ENCODE data around the gene COPRS.
A peak's percentile ranks its signal among the peaks of the same experiment; 100 is the strongest.

Gene COPRS

GRCh38 chr17:31858642-31859486, at the start of gene COPRS:
COPRS (minus strand) TSS chr17:31859244; CDS start chr17:31859199, 45 bp downstream.
- DNase-seq, result peak; percentile 78

- DNase-seq, result no peak
Measured at GRCh38 chr17:31908386-31908785, 49.3 kb upstream of the COPRS start.

GRCh38 chr17:31907342-31907962, 48.4 kb upstream of the COPRS start:
- no peak for DNase-seq

GRCh38 chr17:31903401-31903800, 44.4 kb upstream of the COPRS start:
- no peak for DNase-seq

GRCh38 chr17:31902693-31903092, 43.6 kb upstream of the COPRS start:
- no peak for DNase-seq

- no peak for DNase-seq
Measured at GRCh38 chr17:31900877-31901276, 41.8 kb upstream of the COPRS start.

GRCh38 chr17:31888124-31888523, 29.1 kb upstream of the COPRS start:
- DNase-seq, result no peak

- no peak for DNase-seq
Measured at GRCh38 chr17:31882571-31882970, 23.5 kb upstream of the COPRS start.

GRCh38 chr17:31880311-31880710, 21.3 kb upstream of the COPRS start:
- DNase-seq, result no peak

GRCh38 chr17:31878703-31879073, 19.6 kb upstream of the COPRS start:
- DNase-seq, result no peak

GRCh38 chr17:31877911-31878702, 19.1 kb upstream of the COPRS start:
- no peak for DNase-seq

- no peak for DNase-seq
Measured at GRCh38 chr17:31877341-31877740, 18.3 kb upstream of the COPRS start.

GRCh38 chr17:31875081-31875480, 16.0 kb upstream of the COPRS start:
- no peak for DNase-seq

GRCh38 chr17:31869797-31870568, 10.9 kb upstream of the COPRS start:
- no peak for DNase-seq

- DNase-seq, result no peak
Measured at GRCh38 chr17:31869031-31869430, 10.0 kb upstream of the COPRS start.

- no peak for DNase-seq
Measured at GRCh38 chr17:31859487-31860008, 504 bp upstream of the COPRS start.

GRCh38 chr17:31857920-31858641, 963 bp downstream of the COPRS start:
- no peak for DNase-seq

GRCh38 chr17:31856750-31857149, 2.3 kb downstream of the COPRS start:
- no peak for DNase-seq

GRCh38 chr17:31854672-31855071, 4.4 kb downstream of the COPRS start:
- DNase-seq, result no peak

- no peak for DNase-seq
Measured at GRCh38 chr17:31853911-31854470, 5.1 kb downstream of the COPRS start.

- DNase-seq, result no peak
Measured at GRCh38 chr17:31845291-31845690, 13.8 kb downstream of the COPRS start.

Data from activated gamma-delta T cell treated with Interleukin-2 at 50 U/mL for 16 hours (primary cell).